Hematopoietic multipotent progenitor cell (in vitro differentiated cells): Measurements from ENCODE around the gene OGFR. TPM values are rescaled to one million over a fixed set of nuclear protein-coding genes. Genes with fewer than 3 reads are reported as not detected.

Source experiments
- DNase-seq, 3 donors: peaks; one replicate each; pipeline ENCODE4 v3.0.0-alpha.2; 2011 to 2015; ENCODE audit warnings: low read depth in 2 of 3, low spot score in 2 of 3
- total RNA-seq: library from RNA; depleted of rRNA; stranded (reverse); fragments of >200 nt; gene quantifications from one replicate; pipeline ENCODE4 v1.2.3, GENCODE V29; 2012

Gene OGFR, protein sequence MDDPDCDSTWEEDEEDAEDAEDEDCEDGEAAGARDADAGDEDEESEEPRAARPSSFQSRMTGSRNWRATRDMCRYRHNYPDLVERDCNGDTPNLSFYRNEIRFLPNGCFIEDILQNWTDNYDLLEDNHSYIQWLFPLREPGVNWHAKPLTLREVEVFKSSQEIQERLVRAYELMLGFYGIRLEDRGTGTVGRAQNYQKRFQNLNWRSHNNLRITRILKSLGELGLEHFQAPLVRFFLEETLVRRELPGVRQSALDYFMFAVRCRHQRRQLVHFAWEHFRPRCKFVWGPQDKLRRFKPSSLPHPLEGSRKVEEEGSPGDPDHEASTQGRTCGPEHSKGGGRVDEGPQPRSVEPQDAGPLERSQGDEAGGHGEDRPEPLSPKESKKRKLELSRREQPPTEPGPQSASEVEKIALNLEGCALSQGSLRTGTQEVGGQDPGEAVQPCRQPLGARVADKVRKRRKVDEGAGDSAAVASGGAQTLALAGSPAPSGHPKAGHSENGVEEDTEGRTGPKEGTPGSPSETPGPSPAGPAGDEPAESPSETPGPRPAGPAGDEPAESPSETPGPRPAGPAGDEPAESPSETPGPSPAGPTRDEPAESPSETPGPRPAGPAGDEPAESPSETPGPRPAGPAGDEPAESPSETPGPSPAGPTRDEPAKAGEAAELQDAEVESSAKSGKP
- 55.7 TPM for total RNA-seq

- peak; percentile 60 to 76 (median 75) for DNase-seq
These were observed at the start of gene OGFR for GRCh38 chr20:62804627-62805154. TSS of gene OGFR (plus strand) at chr20:62804835. CDS start at chr20:62804860, 25 bp downstream.

GRCh38 chr20:62754991-62755356 lies 49.7 kb upstream of the OGFR start:
- no peak for DNase-seq

- no peak for DNase-seq
These were observed 48.6 kb upstream of the OGFR start for GRCh38 chr20:62755817-62756724.

DNA sequence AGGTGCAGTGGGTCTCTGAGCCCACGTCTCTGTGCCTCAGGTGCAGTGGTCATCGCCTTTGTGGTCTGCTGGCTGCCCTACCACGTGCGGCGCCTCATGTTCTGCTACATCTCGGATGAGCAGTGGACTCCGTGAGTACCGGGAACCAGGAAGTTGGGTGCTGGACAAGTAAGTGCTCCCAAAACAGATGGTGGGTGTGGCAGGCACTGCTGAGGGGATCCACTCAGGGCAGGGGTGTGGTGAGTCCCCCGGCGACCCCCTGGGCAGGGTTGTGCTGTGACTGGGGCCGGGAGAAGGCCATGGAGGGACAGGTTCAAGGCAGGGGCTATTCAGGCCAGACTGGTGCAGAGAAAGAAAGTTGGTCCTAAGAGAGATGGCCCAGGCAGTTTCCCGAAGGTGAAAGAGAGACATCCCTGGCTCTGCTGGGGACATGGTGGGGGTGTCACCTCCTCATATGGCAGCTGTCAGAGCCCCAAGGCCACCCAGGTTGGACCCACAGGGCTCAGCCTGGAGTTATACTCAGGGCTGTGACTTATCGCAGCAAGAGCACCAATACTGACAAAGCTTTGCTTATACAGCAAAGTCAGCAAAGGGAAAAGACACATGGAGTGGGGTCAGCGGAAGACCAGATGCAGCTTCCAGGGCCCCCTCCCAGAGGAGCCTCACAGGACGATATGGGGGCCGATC lies 46.3 kb upstream of the OGFR start:
- DNase-seq, result no peak

- no peak for DNase-seq
These were observed 44.6 kb upstream of the OGFR start for GRCh38 chr20:62759981-62760431.

- DNase-seq, result no peak
These were observed 44.2 kb upstream of the OGFR start for GRCh38 chr20:62760471-62760855.

GRCh38 chr20:62760856-62761758 lies 43.5 kb upstream of the OGFR start:
- DNase-seq, result no peak

DNA sequence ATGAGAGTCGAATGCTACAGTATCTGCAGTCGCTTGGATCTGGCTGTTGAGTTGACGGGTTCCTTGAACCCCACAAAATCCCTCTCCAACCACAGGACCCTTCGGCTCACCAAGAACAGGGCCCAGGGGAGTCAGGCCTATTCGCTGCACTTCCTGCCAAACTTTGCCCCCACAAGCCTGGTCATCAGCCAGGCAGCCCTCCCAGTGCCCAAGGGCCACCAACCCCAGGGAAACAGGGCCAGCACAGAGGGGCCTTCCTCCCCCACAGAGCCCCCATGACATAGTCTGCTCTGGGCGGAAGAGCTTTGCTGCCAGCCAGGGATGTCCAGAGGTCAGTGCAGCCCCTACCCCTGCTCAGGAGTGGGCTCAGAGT lies 42.9 kb upstream of the OGFR start:
- DNase-seq, result no peak

DNA sequence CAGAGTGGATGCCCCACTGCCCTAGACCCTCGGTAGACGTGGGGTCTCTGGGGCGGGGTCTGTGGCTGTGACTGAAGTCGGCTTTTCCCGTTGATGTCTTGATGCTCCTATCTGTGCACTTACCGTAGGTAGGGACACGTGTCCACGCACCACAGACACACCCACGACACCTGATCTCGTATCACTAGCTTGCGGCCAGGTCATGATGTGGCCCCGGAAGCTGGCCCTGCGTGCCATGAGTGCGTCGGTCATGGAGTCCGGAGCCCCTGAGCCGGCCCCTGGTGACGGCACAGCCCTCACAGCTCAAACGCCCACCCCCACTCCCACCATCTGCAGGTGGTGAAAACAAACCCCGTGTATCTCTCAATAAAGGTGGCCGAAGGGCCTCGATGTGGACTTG lies 42.3 kb upstream of the OGFR start:
- DNase-seq, result no peak

GRCh38 chr20:62762801-62763368 lies 41.8 kb upstream of the OGFR start:
- DNase-seq, result no peak

DNA sequence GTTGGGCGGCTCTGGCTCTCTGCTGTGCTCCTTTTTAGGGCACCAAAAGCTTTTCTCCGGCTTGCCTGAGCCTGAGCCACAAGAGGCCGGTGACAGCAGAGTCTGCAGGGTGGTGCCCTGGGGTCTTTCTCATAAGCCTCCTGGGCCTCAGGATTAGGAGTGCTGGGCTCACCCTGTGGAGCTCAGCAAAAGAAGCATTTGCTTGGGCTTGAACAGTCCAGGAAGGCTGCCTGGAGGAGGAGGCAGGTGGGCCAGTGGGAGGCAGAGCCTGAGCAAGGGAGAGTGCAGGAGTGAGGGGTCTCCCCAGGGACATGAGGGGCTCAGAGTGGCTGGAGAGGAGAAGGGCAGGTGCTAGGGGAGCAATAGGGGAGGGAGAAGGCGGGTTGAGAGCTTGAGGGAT lies 41.2 kb upstream of the OGFR start:
- no peak for DNase-seq

DNA sequence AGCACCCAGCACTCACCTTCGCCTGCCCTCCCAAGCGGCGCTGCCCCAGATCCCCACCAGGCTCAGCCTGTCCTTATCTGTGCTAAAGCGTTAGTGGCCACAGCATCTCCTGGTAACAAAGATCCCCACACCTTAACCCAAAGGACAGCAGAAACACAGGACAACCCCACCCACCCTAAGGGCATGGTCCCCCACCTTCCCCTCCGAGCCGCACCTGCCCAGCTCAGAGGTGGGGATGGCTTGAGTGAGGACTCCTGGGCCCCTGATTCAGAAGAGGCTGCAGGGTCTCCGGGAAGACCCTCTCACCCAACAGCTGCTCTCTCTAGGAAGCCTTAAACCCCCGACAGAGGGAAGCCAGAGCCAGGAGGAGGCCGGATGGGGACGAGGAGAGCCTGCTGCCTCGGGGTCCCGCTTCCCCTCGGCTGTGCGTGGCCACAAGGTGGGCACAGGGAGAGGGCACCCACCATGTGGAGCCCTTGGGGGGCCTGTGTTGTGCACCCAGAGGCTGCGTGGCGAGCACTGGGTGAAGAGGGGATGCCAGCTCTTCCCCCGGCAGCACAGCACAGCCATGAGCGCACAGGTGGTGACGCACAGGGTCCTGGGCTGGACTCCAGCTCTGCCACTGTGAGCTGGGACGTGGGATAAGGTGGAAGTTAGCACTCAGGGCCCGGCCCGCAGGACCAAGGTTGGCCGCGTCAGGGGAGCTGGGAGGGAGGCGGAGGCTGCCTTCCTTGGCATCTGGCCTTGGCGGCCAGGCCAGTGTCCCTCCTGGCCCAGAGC lies 40.3 kb upstream of the OGFR start:
- DNase-seq, result no peak

DNA sequence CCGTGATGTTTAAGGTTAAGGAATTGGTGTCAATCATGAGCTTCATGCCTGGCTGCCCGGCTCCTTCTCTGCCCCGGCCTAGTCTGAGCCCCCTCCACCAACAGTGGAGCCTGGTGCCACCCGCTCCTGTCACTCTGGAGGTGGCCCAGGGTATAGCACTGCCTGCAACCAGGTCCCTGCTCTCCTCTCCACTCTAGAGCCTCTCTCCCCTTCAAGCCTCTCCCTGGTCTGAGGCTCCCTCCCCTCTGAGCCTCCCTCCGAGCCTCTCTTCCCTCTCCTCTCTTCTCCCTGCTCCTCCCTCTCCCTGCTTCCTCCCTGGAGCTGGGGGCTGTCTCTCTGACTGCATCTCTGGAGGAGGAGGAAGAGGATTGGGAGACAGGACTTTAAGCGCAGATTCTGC lies 39.6 kb upstream of the OGFR start:
- DNase-seq, result no peak

GRCh38 chr20:62765432-62766070 lies 39.1 kb upstream of the OGFR start:
- DNase-seq, result no peak

DNA sequence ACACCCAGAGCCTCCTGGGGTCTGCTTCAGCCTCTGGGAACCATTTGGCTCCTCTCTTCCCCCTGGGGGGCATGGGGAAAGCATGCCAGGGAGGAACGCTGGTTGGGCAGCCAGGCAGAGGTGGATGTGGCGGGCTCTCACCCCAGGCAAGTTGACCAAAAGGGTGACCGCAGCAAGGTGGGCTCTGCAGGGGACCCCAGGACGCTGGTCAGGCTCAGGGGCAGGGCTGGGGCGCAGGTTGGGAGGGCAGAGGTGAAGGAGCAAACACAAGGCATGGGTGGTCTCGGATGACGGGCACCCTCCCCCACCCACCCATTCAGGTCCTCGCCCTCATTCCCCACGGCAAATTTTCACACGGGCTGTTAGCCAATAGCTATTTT lies 38.6 kb upstream of the OGFR start:
- no peak for DNase-seq

- no peak for DNase-seq
These were observed 37.9 kb upstream of the OGFR start for GRCh38 chr20:62766716-62767115.

DNA sequence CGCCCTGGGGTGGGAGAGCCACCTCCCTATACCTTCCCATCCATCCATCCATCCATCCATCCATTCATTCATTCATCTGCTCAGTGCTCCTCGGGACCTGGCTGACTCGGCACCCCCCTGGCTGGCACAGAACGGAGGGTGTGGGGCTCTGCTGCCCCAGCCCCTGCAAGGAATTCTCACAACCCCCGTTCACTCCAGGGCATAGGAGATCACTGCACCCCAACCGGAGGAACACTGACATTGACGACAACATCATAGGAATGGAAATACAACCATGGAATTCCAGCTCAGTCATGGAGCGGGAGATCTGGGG lies 36.4 kb upstream of the OGFR start:
- DNase-seq, result no peak
